Stimulated activated CD8-positive, alpha-beta memory T cell treated with anti-CD3 and anti-CD28 coated beads, Interleukin-2, amount 100 ng/mL, for 1 hour (primary cell): Measurements from ENCODE around the gene EVC.
"Not testable (repeated sequence)": the region's sequence is repeated elsewhere in the genome, so short reads cannot be mapped to it uniquely, and the experiment has no call there.

ENCODE experiments used
- DNase-seq, 2 donors: peaks; one replicate each; pipeline ENCODE4 v3.0.0-alpha.2; 2020; ENCODE audit warnings: low read depth in 2 of 2

EVC gene

GRCh38 chr4:5812506-5813229 is 101.7 kb downstream of the EVC start:
- no peak for DNase-seq

- DNase-seq = no peak
These were observed 102.9 kb downstream of the EVC start for GRCh38 chr4:5813882-5814255.

GRCh38 chr4:5814421-5814820 is 103.4 kb downstream of the EVC start:
- DNase-seq = no peak

GRCh38 chr4:5815641-5816040 is 104.6 kb downstream of the EVC start:
- DNase-seq = no peak

GRCh38 chr4:5816101-5816500 is 105.1 kb downstream of the EVC start:
- no peak for DNase-seq

GRCh38 chr4:5816851-5817375 is 105.9 kb downstream of the EVC start:
- DNase-seq = no peak

GRCh38 chr4:5821665-5822358 is 110.8 kb downstream of the EVC start:
- DNase-seq = no peak

GRCh38 chr4:5822619-5823018 is 111.6 kb downstream of the EVC start:
- DNase-seq = no peak

GRCh38 chr4:5823542-5824211 is 112.7 kb downstream of the EVC start:
- DNase-seq = no peak

GRCh38 chr4:5824227-5824626 is 113.2 kb downstream of the EVC start:
- DNase-seq = no peak

GRCh38 chr4:5824635-5825034 is 113.6 kb downstream of the EVC start:
- no peak for DNase-seq

- no peak for DNase-seq
These were observed 114.5 kb downstream of the EVC start for GRCh38 chr4:5825321-5826041.

GRCh38 chr4:5826437-5827107 is 115.6 kb downstream of the EVC start:
- DNase-seq = no peak

GRCh38 chr4:5827108-5828004 is 116.4 kb downstream of the EVC start:
- no peak for DNase-seq

GRCh38 chr4:5828005-5828391 is 117.0 kb downstream of the EVC start:
- DNase-seq = no peak

- no peak for DNase-seq
These were observed 125.9 kb downstream of the EVC start for GRCh38 chr4:5836943-5837342.

- not testable (repeated sequence) for DNase-seq
These were observed 126.5 kb downstream of the EVC start for GRCh38 chr4:5837483-5837882.

GRCh38 chr4:5839332-5839731 is 128.3 kb downstream of the EVC start:
- no peak for DNase-seq

- DNase-seq = no peak
These were observed 129.0 kb downstream of the EVC start for GRCh38 chr4:5839751-5840674.
